Stimulated activated naive CD8-positive, alpha-beta T cell treated with anti-CD3 and anti-CD28 coated beads, Interleukin-15, amount 100 ng/mL, for 72 hours (primary cell): ENCODE results near the gene DSP.

Experiments used
- ATAC-seq: fragments of 150-1000 bp; cut with Tn5 transposase; 2 replicates; pipeline ENCODE4 v1.10.0; 2021; ENCODE audit warnings: mild to moderate bottlenecking, moderate library complexity
- DNase-seq, 2 donors: peaks; one replicate each; pipeline ENCODE4 v3.0.0; 2021 to 2022
- H3K27ac Mint-ChIP-seq, 2 donors: one replicate each; pipeline ENCODE4 v1.8.0; 2022; ENCODE audit warnings: mild to moderate bottlenecking in 2 of 2, mixed read lengths in 2 of 2, moderate library complexity in 2 of 2
- H3K27me3 Mint-ChIP-seq: one replicate; pipeline ENCODE4 v1.8.0; 2022; ENCODE audit warnings: mixed read lengths
- H3K4me1 Mint-ChIP-seq: one replicate; pipeline ENCODE4 v1.8.0; 2022; ENCODE audit warnings: mild to moderate bottlenecking, mixed read lengths
- H3K4me3 Mint-ChIP-seq, 2 donors: one replicate each; pipeline ENCODE4 v1.8.0; 2022; ENCODE audit warnings: mild to moderate bottlenecking in 2 of 2, mixed read lengths in 2 of 2, moderate library complexity in 1 of 2
- H3K9me3 Mint-ChIP-seq, 2 donors: one replicate each; pipeline ENCODE4 v1.8.0; 2022; ENCODE audit warnings: mixed read lengths in 2 of 2

The DSP gene, protein sequence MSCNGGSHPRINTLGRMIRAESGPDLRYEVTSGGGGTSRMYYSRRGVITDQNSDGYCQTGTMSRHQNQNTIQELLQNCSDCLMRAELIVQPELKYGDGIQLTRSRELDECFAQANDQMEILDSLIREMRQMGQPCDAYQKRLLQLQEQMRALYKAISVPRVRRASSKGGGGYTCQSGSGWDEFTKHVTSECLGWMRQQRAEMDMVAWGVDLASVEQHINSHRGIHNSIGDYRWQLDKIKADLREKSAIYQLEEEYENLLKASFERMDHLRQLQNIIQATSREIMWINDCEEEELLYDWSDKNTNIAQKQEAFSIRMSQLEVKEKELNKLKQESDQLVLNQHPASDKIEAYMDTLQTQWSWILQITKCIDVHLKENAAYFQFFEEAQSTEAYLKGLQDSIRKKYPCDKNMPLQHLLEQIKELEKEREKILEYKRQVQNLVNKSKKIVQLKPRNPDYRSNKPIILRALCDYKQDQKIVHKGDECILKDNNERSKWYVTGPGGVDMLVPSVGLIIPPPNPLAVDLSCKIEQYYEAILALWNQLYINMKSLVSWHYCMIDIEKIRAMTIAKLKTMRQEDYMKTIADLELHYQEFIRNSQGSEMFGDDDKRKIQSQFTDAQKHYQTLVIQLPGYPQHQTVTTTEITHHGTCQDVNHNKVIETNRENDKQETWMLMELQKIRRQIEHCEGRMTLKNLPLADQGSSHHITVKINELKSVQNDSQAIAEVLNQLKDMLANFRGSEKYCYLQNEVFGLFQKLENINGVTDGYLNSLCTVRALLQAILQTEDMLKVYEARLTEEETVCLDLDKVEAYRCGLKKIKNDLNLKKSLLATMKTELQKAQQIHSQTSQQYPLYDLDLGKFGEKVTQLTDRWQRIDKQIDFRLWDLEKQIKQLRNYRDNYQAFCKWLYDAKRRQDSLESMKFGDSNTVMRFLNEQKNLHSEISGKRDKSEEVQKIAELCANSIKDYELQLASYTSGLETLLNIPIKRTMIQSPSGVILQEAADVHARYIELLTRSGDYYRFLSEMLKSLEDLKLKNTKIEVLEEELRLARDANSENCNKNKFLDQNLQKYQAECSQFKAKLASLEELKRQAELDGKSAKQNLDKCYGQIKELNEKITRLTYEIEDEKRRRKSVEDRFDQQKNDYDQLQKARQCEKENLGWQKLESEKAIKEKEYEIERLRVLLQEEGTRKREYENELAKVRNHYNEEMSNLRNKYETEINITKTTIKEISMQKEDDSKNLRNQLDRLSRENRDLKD (N-terminal part only)

DNA sequence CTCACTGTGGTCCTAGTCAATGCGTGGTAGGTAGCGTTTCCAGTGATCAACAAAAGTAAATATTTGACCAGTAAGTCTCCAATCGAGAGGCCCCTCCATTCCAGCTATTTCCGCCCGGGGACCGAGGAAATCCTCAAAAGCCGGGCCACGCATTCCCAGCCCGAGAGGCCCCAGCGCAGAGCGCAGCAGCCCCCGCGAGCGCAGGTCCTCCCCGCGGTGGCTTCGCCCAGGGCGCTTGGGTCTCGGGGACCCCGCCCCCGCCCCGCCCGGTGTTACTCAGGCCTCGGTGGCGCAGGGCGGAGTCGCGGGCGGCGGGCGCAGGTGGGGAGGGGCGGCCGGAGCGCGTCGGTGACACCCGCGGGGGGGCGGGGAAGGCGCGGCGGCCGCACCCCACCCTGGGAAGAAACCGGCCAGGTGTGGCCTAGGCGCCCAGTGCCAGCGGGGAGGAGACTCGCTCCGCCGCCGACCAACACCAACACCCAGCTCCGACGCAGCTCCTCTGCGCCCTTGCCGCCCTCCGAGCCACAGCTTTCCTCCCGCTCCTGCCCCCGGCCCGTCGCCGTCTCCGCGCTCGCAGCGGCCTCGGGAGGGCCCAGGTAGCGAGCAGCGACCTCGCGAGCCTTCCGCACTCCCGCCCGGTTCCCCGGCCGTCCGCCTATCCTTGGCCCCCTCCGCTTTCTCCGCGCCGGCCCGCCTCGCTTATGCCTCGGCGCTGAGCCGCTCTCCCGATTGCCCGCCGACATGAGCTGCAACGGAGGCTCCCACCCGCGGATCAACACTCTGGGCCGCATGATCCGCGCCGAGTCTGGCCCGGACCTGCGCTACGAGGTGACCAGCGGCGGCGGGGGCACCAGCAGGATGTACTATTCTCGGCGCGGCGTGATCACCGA, at the start of gene DSP:
Gene DSP (plus strand): TSS at position 497 of the 890 bp plus-strand sequence. CDS start 245 bp downstream, at position 742.
- peak; percentile 32 for DNase-seq
- no peak within 1 kb of the TSS for H3K27ac Mint-ChIP-seq

DNA sequence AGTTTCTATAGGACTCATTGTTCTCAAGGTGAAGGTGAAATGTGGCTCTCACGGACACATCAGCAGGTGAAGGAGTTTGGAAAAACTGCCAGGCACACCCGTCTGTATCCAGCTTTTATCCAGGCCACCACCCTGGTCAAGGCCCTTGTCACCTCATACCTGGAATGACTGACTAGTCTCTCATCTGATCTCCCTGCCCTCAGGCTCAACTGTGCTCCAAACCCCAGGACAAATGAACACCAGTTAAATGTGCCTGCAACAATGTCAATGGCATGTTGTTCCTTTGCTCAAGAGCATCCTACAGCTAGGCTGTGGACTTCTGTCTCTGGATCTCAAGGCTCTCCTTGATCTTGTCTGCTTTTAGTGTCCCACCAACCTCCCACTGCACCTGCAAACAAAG, 47.6 kb upstream of the DSP start:
- no peaks in the 10 kb centered on the region for H3K4me1 Mint-ChIP-seq
- DNase-seq: no peak
- no peak overlapping the region for H3K4me3 Mint-ChIP-seq
- H3K9me3 Mint-ChIP-seq: no peaks in the 10 kb centered on the region
- peak overlapping the region in 1 of 2 donors; percentile 70 for H3K27ac Mint-ChIP-seq
- ATAC-seq: no peak
- H3K27me3 Mint-ChIP-seq: peaks cover 44% of the 10 kb centered on the region

More for the DNA sequence above, at the start of gene DSP:
- Mint-ChIP-seq H3K27me3 (peaks cover 99% of the 10 kb centered on the region), H3K4me3 (peak within 1 kb of the TSS; percentile 88 to 93), H3K9me3 (no peaks in the 10 kb centered on the region), H3K4me1 (peaks cover 19% of the 10 kb centered on the region)
- peak; percentile 72 for ATAC-seq

DNA sequence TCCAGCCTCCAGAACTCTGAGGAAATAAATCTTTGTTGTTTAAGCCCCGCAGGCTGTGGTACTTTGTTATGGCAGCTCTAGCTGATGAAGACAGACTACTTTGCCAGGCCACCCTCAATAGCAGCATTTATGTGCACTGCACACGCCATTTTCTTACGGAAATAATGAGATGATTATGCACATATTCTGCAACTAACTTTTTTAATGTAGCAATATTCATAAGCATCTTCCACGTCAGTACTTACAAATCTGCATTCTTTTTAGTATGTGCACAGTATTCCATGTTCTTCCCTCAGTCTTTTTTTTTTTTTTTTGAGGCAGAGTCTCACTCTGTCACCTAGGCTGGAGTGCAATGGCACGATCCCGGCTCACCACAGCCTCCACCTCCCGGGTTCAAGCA, 46.8 kb upstream of the DSP start:
- no peak overlapping the region for H3K4me3 Mint-ChIP-seq
- no peak overlapping the region for H3K27ac Mint-ChIP-seq
- DNase-seq (no peak), ATAC-seq (no peak)
- H3K27me3 Mint-ChIP-seq: peaks cover 44% of the 10 kb centered on the region
- H3K9me3 Mint-ChIP-seq: no peaks in the 10 kb centered on the region
- H3K4me1 Mint-ChIP-seq: no peaks in the 10 kb centered on the region

DNA sequence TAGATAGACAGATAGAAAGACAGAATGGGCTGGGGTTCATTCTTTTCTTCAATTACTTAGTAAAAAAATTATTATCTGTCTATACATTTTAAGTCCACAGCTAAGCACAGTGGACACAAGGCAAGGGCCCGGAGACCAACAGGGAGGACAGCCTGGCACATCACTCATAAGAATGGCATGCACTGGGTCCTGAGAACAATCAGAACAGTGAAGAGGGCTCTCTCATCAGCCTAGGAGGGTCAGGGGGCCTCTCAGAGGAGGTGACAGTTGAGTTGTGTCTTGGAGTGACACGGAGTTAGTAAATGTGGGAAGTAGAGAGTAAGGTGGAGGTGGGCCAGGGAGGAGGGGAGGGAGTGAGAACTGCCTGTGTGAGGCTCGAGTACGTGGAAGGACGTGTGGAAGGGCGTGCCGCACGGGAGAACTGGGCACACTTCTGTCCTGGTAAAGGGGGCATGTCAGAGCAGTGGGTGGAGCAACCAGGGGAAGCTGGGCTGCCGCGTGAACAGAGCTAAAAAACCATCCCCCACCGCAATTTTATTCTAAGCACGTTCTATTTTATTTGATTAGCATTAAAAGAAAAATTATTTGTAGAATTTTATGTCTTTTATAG, 45.1 kb upstream of the DSP start:
- Mint-ChIP-seq H3K27me3 (peaks cover 36% of the 10 kb centered on the region), H3K27ac (no peak overlapping the region), H3K4me1 (no peaks in the 10 kb centered on the region), H3K4me3 (no peak overlapping the region), H3K9me3 (no peaks in the 10 kb centered on the region)
- ATAC-seq: no peak
- no peak for DNase-seq

DNA sequence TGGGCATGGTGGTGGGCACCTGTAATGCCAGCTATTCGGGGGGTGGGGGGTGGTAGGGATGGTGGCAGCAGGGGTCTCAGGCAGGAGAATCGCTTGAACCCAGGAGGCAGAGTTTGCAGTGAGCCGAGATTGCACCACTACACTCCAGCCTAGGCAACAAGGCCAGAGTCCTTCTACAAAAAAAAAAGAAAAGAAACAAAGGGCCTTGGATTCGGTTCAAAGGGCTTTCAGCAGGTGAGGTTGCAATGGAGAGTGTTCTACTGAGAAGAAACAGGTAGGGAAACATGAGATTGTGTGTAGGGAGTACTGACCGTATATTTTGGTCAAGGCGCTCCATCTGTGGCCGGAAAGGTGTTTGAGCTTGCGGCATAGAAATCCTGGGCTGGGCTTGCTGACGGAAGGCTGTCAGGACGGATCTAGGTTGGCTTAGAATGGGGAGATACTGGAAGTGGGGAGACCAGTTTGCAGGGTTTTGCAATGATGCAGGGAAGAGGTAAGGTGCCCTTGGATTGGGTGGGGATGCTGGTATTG, 40.7 kb upstream of the DSP start:
- ATAC-seq (no peak), DNase-seq (no peak)
- no peak overlapping the region for H3K4me3 Mint-ChIP-seq
- H3K4me1 Mint-ChIP-seq: peaks cover 6% of the 10 kb centered on the region
- no peaks in the 10 kb centered on the region for H3K9me3 Mint-ChIP-seq
- peaks cover 14% of the 10 kb centered on the region for H3K27me3 Mint-ChIP-seq
- no peak overlapping the region for H3K27ac Mint-ChIP-seq

DNA sequence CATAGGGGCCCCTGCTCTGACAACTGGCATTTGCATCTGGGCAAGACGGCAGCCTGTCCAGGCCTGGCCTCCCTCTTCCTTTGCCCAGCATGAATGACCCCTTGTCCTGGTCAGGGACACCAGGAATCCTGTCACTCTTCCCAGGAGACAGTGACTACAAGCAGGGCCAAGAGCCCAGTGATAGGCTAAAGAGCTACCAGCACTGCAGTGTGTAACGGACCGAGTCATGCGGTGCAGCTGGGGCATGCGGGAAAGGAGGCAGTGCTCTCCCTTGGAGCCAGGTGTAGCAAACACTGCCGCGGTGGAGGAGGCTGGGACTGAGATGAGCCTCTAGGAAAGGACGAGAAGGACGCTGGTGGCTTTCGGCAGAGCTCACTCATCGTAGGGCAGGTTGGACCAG, 38.7 kb upstream of the DSP start:
- Mint-ChIP-seq H3K27ac (no peak overlapping the region), H3K27me3 (peaks cover 6% of the 10 kb centered on the region), H3K4me1 (peaks cover 6% of the 10 kb centered on the region), H3K4me3 (no peak overlapping the region), H3K9me3 (no peaks in the 10 kb centered on the region)
- no peak for DNase-seq
- no peak for ATAC-seq

DNA sequence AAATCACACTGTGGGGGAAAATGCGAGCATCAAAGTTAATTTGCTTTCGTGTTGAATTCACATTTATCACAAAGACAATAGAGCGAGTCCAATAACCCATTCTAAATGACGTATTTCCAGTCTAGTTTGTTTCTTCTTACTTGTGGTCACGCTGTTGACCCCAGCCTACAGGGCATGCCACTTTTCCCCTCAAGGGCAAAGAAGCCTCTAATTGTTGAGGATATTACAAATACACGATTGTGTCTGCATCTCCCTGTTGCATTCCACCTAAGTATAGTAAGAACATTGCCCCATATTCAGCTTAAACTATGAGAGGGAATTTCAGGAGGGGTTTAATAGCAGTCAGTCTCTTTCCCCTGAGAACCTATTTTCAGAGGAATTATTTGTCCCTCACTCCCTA, 37.4 kb upstream of the DSP start:
- DNase-seq (no peak), ATAC-seq (no peak)
- Mint-ChIP-seq H3K27ac (no peak overlapping the region), H3K4me3 (no peak overlapping the region), H3K4me1 (peaks cover 6% of the 10 kb centered on the region), H3K27me3 (peaks cover 6% of the 10 kb centered on the region), H3K9me3 (no peaks in the 10 kb centered on the region)

DNA sequence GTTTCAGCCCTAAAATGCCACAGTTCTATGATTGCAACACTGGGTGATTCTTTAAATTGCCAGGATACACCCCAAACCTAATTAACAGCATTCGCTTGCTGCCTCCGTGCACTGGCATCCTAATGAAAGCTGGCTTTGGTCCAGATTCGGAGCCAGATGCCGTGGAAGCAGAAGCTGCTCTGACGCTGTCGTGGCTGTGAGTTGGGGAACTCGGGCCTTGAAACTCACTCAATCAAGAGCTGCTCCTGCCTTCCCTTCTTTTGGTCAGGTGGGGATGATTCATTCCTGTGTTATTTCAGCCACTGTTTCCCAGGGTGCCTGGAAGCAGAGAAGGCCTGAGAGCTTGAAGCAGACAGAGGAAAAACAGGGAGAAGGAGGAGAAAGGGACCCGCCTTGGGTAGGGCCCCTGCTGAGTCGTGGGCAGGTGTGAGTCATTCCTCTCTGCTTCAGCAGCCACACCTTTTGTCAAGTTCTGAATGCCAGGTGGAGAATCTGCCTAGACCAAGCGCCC, 36.2 kb upstream of the DSP start:
- Mint-ChIP-seq H3K27me3 (peaks cover 6% of the 10 kb centered on the region), H3K9me3 (no peaks in the 10 kb centered on the region), H3K4me3 (no peak overlapping the region), H3K4me1 (peaks cover 6% of the 10 kb centered on the region), H3K27ac (no peak overlapping the region)
- ATAC-seq (no peak), DNase-seq (no peak)

DNA sequence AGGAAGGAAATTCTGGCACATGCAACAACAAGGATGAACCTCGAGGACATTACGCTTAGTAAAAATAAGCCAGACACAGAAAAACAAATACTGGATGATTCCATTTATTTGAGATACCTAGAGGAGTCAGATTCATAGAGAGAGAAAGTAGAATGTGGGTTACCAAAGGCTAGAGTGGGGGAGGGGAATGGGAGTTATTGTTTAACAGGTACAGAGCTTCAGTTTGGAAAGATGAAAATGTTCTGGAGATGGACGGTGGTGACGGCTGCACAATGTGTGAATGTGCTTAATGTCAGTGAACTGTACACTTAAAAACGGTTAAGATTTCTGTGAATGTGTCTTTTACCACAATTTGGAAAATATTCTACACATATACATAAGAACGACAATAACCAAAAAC, 33.9 kb upstream of the DSP start:
- ATAC-seq (no peak), DNase-seq (no peak)
- Mint-ChIP-seq H3K9me3 (no peaks in the 10 kb centered on the region), H3K27me3 (peaks cover 25% of the 10 kb centered on the region), H3K27ac (no peak overlapping the region), H3K4me3 (no peak overlapping the region), H3K4me1 (peaks cover 6% of the 10 kb centered on the region)

DNA sequence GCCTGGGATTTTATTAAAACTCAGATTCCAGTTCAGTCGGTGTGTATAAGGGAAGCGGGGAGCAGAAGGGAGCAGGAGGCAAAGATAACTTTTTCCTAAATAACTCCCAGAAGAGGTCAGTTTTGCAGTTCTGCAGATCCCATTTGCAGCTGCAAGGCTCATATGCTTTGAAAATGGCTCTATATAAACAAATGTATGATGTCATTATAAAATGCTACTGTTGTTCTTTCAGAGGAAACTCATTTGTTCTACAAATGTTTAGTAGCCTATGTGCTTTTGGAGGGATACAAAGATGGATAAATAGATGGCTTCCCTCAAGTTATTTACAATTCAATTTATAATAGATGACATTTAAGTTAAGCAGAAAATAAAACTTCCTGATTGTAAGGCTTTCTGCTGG, 29.2 kb upstream of the DSP start:
- Mint-ChIP-seq H3K27ac (no peak overlapping the region), H3K4me3 (no peak overlapping the region), H3K4me1 (no peaks in the 10 kb centered on the region), H3K27me3 (peaks cover 23% of the 10 kb centered on the region), H3K9me3 (no peaks in the 10 kb centered on the region)
- DNase-seq (no peak), ATAC-seq (no peak)

DNA sequence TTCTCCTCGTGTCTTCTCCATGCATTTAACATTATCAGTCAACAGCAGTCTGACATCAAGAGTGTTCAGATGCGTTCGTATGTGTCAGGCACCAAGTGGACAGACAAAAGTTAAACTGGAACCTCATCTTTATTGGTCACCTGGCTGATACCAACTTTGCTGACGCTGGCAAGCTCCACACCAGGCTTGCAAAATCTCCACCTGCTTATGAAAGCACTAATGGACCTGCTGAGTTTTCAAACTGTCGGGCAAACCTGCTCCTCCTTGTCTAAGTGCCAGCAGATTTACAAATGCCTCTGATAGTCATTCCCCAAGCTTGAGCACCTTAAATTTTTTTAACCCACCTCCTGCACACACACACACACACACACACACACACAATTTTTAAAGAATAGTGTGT, 27.9 kb upstream of the DSP start:
- peaks cover 23% of the 10 kb centered on the region for H3K27me3 Mint-ChIP-seq
- H3K4me1 Mint-ChIP-seq: no peaks in the 10 kb centered on the region
- ATAC-seq (no peak), DNase-seq (no peak)
- no peak overlapping the region for H3K4me3 Mint-ChIP-seq
- H3K9me3 Mint-ChIP-seq: no peaks in the 10 kb centered on the region
- H3K27ac Mint-ChIP-seq: no peak overlapping the region

DNA sequence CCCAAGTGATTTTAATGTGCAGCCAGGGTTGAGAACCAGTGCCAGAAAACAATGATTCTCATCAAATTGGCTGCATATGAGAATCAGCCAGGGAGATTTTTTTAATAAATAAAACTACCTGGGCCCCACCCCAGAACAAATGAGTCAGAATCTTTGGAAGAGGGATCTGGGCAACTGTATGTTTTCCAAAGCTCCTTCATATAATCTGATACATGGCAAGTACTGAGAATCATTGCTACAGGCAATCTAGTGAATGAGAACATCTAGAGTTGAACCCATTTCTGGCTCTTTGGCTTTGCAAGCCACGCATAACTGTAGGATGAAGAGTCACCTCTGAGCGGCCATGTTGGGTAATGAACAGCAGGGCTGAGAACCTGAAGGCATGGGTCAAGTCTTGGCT, 26.1 kb upstream of the DSP start:
- Mint-ChIP-seq H3K4me3 (no peak overlapping the region), H3K9me3 (no peaks in the 10 kb centered on the region), H3K4me1 (no peaks in the 10 kb centered on the region), H3K27ac (no peak overlapping the region), H3K27me3 (peaks cover 34% of the 10 kb centered on the region)
- DNase-seq: no peak
- no peak for ATAC-seq

DNA sequence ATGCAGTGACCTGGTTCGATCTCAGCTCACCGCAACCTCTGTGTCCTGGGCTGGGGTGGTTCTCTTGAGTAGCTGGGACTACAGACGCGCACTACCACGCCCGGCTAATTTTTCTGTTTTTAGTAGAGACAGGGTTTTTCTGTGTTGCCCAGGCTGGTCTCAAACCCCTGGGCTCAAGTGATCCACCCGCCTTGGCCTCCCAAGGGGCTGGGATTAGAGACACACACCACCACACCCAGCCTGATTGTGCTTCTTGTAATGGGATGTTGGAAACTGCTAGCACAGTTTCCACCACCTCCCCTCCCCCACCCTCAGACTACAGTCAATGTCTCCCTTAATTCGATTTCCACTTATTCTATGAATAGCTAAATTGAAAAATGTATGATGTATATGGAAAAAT, 22.6 kb upstream of the DSP start:
- H3K27me3 Mint-ChIP-seq: peaks cover 29% of the 10 kb centered on the region
- no peak overlapping the region for H3K4me3 Mint-ChIP-seq
- no peak for ATAC-seq

DNA sequence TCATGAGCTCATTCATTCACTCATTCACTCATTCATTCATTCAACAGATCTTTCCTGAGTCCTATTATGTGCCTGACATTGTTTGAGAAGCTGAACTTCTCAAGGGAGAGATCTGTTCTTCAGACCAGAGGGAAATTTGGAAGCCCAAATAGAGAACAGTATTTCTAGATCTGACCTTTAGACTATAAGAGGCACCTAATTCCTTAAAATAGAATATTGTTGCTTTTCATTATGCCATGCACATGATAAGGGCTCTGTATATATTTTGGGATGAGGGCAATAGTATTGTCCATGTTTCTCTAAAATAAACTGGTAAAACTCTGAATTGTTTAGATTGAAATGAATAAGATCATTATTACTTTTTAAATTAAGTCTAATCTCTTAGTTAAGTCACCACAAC, 18.6 kb upstream of the DSP start:
- no peak for ATAC-seq

More for the DNA sequence above, 22.6 kb upstream of the DSP start:
- DNase-seq: no peak
- H3K9me3 Mint-ChIP-seq: no peaks in the 10 kb centered on the region
- no peak overlapping the region for H3K27ac Mint-ChIP-seq
- no peaks in the 10 kb centered on the region for H3K4me1 Mint-ChIP-seq

More for the DNA sequence above, 18.6 kb upstream of the DSP start:
- Mint-ChIP-seq H3K27me3 (peaks cover 62% of the 10 kb centered on the region), H3K9me3 (no peaks in the 10 kb centered on the region), H3K4me1 (no peaks in the 10 kb centered on the region), H3K27ac (no peak overlapping the region), H3K4me3 (no peak overlapping the region)
- no peak for DNase-seq
